SK-N-SH treated with all-trans-retinoic acid at 6 μM for 48 hours (cell line): ENCODE results near the gene PTPN18.

Experiments
- ATAC-seq: fragments of 200-7000 bp; cut with Tn5 transposase; 3 replicates; pipeline ENCODE4 v1.9.1; 2020; ENCODE audit warnings: mild to moderate bottlenecking, moderate library complexity
- ARNTL ChIP-seq: fragments of 450-650 bp; formaldehyde crosslinking; IDR thresholded peaks from 2 replicates; pipeline ENCODE4 v1.5.0; 2020; ENCODE audit warnings: low read depth, mild to moderate bottlenecking, moderate library complexity, borderline replicate concordance
- BACH2 ChIP-seq: fragments of 250-450 bp; sonication (Bioruptor Pico); IDR thresholded peaks from 2 replicates; pipeline ENCODE4 v1.9.0; 2021; ENCODE audit warnings: mild to moderate bottlenecking, borderline replicate concordance
- ESRRG ChIP-seq: fragments of 250-450 bp; sonication (Bioruptor Pico); IDR thresholded peaks from 2 replicates; pipeline ENCODE4 v1.6.1; 2021; ENCODE audit warnings: mild to moderate bottlenecking
- ISL1 ChIP-seq: fragments of 250-450 bp; sonication (Bioruptor Pico); IDR thresholded peaks from 2 replicates; pipeline ENCODE4 v2.1.2; 2022; ENCODE audit warnings: mild to moderate bottlenecking, moderate library complexity
- OSR1 ChIP-seq: fragments of 250-450 bp; sonication (Bioruptor Pico); IDR thresholded peaks from 2 replicates; pipeline ENCODE4 v1.8.0; 2022; ENCODE audit warnings: moderate library complexity, mild to moderate bottlenecking, inconsistent platforms
- PPARA ChIP-seq: fragments of 250-450 bp; sonication (Bioruptor Pico); IDR thresholded peaks from 2 replicates; pipeline ENCODE4 v1.5.0; 2020; ENCODE audit warnings: mild to moderate bottlenecking, borderline replicate concordance
- SNAI2 ChIP-seq: fragments of 250-450 bp; sonication (Bioruptor Pico); IDR thresholded peaks from 2 replicates; pipeline ENCODE4 v1.5.0; 2020; ENCODE audit warnings: mild to moderate bottlenecking, moderate library complexity
- TOX ChIP-seq: fragments of 250-450 bp; sonication (Bioruptor Pico); IDR thresholded peaks from 2 replicates; pipeline ENCODE4 v1.8.0; 2021; ENCODE audit warnings: mild to moderate bottlenecking, moderate library complexity, borderline replicate concordance
- ZC3H10 ChIP-seq: fragments of 250-450 bp; sonication (Bioruptor Pico); IDR thresholded peaks from 2 replicates; pipeline ENCODE4 v1.5.1; 2021; ENCODE audit warnings: mild to moderate bottlenecking, moderate library complexity
- ZFP30 ChIP-seq: fragments of 450-650 bp; formaldehyde crosslinking; IDR thresholded peaks from 2 replicates; pipeline ENCODE4 v1.5.0; 2022; ENCODE audit warnings: mild to moderate bottlenecking, moderate library complexity
- ZNF565 ChIP-seq: fragments of 450-650 bp; formaldehyde crosslinking; conservative IDR thresholded peaks from 2 replicates; pipeline ENCODE4 v1.5.0; 2020; ENCODE audit warnings: low read depth, mild to moderate bottlenecking, moderate library complexity
- ZNF70 ChIP-seq: fragments of 450-650 bp; formaldehyde crosslinking; IDR thresholded peaks from 2 replicates; pipeline ENCODE4 v1.5.0; 2020; ENCODE audit warnings: mild to moderate bottlenecking, moderate library complexity
- TF ChIP-seq, protein P1 (sequence below): fragments of 250-450 bp; sonication (Bioruptor Pico); IDR thresholded peaks from 2 replicates; pipeline ENCODE4 v1.5.0; 2020; ENCODE audit warnings: mild to moderate bottlenecking, moderate library complexity
- TF ChIP-seq, protein P2 (sequence below): fragments of 250-450 bp; sonication (Bioruptor Pico); IDR thresholded peaks from 2 replicates; pipeline ENCODE4 v1.8.0; 2021; ENCODE audit warnings: low read depth, mild to moderate bottlenecking, moderate library complexity, borderline replicate concordance
- TF ChIP-seq, protein P3 (sequence below): fragments of 250-450 bp; sonication (Bioruptor Pico); IDR thresholded peaks from 2 replicates; pipeline ENCODE4 v1.8.0; 2020; ENCODE audit warnings: mild to moderate bottlenecking, moderate library complexity, borderline replicate concordance
- TF ChIP-seq, protein P4 (sequence below): fragments of 250-450 bp; sonication (Bioruptor Pico); IDR thresholded peaks from 2 replicates; pipeline ENCODE4 v1.5.1; 2020; ENCODE audit warnings: low read depth, mild to moderate bottlenecking, moderate library complexity

The PTPN18 gene

DNA sequence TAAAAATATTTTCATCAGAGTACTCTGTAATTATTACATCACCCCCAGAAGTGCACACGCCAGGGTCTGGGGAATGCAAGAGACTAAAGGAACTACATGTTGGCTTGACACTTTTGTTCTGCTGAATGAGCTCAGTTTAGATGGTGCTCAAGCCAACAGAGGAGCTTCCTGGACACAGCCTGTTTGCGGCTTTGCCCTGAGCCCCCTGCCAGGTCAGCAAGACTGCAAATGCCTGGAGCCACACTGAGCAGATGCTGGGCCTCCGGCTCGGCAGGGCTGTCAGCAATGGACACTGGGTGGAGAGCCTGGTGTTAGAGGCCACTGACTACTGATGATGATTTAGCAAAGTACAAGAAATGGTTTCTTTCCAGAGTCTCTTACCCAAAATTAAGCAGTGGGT is 31.9 kb downstream of the PTPN18 start (continued):
- TF ChIP-seq BACH2 (CRISPR knock-in tag) (no peak), OSR1 (CRISPR knock-in tag) (no peak), PPARA (no peak)

DNA sequence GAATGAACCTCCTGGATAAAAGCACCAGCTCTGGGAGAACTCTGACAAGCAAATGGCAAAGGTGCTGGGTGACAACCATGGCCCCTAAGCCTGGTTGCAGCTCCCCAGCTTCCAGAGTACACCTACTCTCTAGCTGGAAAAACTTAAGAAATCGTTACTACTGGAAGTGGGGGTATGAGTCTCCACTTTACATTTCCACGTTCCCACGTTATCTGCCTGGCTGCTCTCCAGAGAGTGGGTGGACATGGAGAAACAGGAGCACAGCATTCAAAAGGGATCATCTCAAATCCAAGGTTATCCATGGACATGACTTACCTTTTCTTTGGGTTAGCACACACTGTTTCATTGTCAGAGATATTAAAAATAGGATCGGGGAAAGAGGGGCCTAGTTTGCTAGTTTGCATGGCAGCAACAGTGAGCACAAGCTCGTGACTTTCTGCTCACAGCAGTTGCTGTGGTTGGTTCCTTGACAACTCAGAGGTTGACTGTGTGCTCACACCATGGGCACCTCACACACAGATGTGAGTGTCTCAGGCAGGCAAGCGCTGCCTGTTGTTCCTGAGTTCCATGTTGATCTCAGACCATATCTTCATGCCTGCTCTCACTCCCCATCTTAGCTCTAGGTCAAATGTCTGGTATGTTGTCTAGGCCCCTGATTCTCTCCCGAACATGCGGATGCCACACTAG is 32.5 kb downstream of the PTPN18 start:
- TF ChIP-seq SNAI2, result no peak
- no peak for TF ChIP-seq ZNF70 (CRISPR knock-in tag)
- TF ChIP-seq, protein P1, sequence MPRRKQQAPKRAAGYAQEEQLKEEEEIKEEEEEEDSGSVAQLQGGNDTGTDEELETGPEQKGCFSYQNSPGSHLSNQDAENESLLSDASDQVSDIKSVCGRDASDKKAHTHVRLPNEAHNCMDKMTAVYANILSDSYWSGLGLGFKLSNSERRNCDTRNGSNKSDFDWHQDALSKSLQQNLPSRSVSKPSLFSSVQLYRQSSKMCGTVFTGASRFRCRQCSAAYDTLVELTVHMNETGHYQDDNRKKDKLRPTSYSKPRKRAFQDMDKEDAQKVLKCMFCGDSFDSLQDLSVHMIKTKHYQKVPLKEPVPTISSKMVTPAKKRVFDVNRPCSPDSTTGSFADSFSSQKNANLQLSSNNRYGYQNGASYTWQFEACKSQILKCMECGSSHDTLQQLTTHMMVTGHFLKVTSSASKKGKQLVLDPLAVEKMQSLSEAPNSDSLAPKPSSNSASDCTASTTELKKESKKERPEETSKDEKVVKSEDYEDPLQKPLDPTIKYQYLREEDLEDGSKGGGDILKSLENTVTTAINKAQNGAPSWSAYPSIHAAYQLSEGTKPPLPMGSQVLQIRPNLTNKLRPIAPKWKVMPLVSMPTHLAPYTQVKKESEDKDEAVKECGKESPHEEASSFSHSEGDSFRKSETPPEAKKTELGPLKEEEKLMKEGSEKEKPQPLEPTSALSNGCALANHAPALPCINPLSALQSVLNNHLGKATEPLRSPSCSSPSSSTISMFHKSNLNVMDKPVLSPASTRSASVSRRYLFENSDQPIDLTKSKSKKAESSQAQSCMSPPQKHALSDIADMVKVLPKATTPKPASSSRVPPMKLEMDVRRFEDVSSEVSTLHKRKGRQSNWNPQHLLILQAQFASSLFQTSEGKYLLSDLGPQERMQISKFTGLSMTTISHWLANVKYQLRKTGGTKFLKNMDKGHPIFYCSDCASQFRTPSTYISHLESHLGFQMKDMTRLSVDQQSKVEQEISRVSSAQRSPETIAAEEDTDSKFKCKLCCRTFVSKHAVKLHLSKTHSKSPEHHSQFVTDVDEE (CRISPR knock-in tag), result no peak
- TF ChIP-seq ISL1, result no peak
- TF ChIP-seq, protein P2, sequence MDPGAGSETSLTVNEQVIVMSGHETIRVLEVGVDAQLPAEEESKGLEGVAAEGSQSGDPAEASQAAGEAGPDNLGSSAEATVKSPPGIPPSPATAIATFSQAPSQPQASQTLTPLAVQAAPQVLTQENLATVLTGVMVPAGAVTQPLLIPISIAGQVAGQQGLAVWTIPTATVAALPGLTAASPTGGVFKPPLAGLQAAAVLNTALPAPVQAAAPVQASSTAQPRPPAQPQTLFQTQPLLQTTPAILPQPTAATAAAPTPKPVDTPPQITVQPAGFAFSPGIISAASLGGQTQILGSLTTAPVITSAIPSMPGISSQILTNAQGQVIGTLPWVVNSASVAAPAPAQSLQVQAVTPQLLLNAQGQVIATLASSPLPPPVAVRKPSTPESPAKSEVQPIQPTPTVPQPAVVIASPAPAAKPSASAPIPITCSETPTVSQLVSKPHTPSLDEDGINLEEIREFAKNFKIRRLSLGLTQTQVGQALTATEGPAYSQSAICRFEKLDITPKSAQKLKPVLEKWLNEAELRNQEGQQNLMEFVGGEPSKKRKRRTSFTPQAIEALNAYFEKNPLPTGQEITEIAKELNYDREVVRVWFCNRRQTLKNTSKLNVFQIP, result no peak
- TF ChIP-seq ZC3H10 (CRISPR knock-in tag), result no peak
- no peak for TF ChIP-seq ESRRG (CRISPR knock-in tag)
- TF ChIP-seq, protein P3, sequence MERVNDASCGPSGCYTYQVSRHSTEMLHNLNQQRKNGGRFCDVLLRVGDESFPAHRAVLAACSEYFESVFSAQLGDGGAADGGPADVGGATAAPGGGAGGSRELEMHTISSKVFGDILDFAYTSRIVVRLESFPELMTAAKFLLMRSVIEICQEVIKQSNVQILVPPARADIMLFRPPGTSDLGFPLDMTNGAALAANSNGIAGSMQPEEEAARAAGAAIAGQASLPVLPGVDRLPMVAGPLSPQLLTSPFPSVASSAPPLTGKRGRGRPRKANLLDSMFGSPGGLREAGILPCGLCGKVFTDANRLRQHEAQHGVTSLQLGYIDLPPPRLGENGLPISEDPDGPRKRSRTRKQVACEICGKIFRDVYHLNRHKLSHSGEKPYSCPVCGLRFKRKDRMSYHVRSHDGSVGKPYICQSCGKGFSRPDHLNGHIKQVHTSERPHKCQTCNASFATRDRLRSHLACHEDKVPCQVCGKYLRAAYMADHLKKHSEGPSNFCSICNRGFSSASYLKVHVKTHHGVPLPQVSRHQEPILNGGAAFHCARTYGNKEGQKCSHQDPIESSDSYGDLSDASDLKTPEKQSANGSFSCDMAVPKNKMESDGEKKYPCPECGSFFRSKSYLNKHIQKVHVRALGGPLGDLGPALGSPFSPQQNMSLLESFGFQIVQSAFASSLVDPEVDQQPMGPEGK (CRISPR knock-in tag), result no peak
- no peak for TF ChIP-seq ARNTL (CRISPR knock-in tag)
- no peak for ATAC-seq

DNA sequence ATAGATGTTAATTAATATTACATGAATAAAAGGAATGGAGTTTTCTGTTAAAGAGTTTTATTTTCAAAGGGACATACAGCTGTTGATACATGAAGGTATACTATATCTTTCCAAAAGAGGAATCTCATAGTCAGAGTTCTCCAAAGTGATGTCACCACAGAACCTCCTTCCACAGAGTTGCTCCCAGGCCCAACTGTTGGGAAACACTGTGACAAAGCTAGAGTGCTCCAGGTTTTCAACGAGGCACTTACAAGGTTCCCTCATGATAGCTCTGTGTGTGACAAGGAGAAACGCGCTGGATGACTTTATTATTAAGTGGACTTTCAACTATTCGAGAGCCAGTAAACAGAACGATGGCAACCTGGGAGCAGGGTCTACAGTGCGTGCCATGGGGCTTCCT is 33.5 kb downstream of the PTPN18 start:
- no peak for ATAC-seq
- TF ChIP-seq, protein P3 (CRISPR knock-in tag), result no peak
- TF ChIP-seq TOX (CRISPR knock-in tag) (no peak), ZNF565 (no peak), ZC3H10 (CRISPR knock-in tag) (no peak), ESRRG (CRISPR knock-in tag) (no peak), OSR1 (CRISPR knock-in tag) (no peak), BACH2 (CRISPR knock-in tag) (no peak)
- TF ChIP-seq, protein P4, sequence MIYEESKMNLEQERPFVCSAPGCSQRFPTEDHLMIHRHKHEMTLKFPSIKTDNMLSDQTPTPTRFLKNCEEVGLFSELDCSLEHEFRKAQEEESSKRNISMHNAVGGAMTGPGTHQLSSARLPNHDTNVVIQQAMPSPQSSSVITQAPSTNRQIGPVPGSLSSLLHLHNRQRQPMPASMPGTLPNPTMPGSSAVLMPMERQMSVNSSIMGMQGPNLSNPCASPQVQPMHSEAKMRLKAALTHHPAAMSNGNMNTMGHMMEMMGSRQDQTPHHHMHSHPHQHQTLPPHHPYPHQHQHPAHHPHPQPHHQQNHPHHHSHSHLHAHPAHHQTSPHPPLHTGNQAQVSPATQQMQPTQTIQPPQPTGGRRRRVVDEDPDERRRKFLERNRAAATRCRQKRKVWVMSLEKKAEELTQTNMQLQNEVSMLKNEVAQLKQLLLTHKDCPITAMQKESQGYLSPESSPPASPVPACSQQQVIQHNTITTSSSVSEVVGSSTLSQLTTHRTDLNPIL (CRISPR knock-in tag), result no peak

DNA sequence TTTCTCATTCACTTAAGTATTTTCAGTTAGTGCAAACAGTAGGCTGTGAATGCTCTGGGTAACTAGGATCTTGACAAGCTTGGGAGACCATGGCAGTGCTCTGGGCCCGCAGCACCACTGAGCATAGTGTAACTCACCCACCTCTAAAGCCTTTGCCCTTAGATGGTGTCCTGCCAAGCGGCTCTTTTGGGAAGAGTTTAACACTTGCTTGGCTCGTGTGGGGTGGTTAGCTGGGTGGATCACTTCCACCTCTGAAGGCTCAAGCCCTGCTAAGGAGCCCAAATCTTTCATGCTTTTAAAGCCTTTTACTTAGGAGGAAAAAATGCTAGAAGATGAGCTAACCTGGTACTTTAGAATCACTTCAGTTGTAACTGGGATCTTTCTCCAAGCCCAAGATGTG is 33.9 kb downstream of the PTPN18 start:
- TF ChIP-seq ZFP30 (CRISPR knock-in tag) (no peak), ISL1 (no peak)
- ATAC-seq, result no peak
